GM12878 (cell line): ENCODE measurements around the gene SLC12A4. TPM values are rescaled to one million over a fixed set of nuclear protein-coding genes. Genes with fewer than 3 reads are reported as not detected.

Source experiments
- ATAC-seq: fragments of 200-7000 bp; cut with Tn5 transposase; 3 replicates; pipeline ENCODE4 v1.9.1; 2020; ENCODE audit warnings: mild to moderate bottlenecking, moderate library complexity
- BruUV-seq: library from RNA; stranded (reverse); fragments of 400-500 nt; replicated peaks from 2 replicates; lab custom pipeline; 2021; lab: Mats Ljungman, UMichigan
- CTCF ChIA-PET: fragments of 300-600 bp; sonication (Branson Sonifier 250); formaldehyde crosslinking; extraction: SDS; loops from one replicate; lab custom pipeline; 2021; ENCODE audit warnings: inconsistent platforms; lab: Yijun Ruan, JAX
- POLR2A ChIA-PET: fragments of 350-600 bp; formaldehyde crosslinking; extraction: SDS; loops from one replicate; lab custom pipeline; 2021; ENCODE audit warnings: inconsistent platforms; lab: Charles Lee
- RAD21 ChIA-PET: fragments of 300-600 bp; sonication (Branson Sonifier 250); formaldehyde crosslinking; loops from one replicate; lab custom pipeline; 2023; ENCODE audit warnings: antibody characterized with exemption; ENCODE audit not compliant: unreplicated experiment; lab: Charles Lee
- SMC1A ChIA-PET: fragments of 300-600 bp; sonication (Branson Sonifier 250); formaldehyde crosslinking; loops from one replicate; lab custom pipeline; 2023; ENCODE audit not compliant: unreplicated experiment, uncharacterized antibody; lab: Charles Lee
- DNase-seq: peaks from one replicate; pipeline ENCODE4 v3.0.0-alpha.2; 2011; ENCODE audit warnings: low read depth, low spot score
- FAIRE-seq: peaks from 3 replicates; lab custom pipeline; 2011; peaks lifted over from hg19 to GRCh38; lab: Jason Lieb, UNC
- H2AFZ ChIP-seq: 2 replicates; pipeline ENCODE4 v1.6.0; 2011; ENCODE audit warnings: low read depth, low read length, control low read depth; ENCODE audit not compliant: control insufficient read depth
- H3K27ac ChIP-seq: 2 replicates; pipeline ENCODE4 v1.5.1; 2011; ENCODE audit warnings: control low read depth; ENCODE audit not compliant: control insufficient read depth, insufficient read depth
- H3K27me3 ChIP-seq, 2 experiments: replicated peaks in 1 of 2; 2 replicates each; pipeline versions ENCODE4 v1.6.0 to v1.6.1; 2011; ENCODE audit warnings: low read length in 1 of 2; ENCODE audit not compliant: control insufficient read depth in 2 of 2, insufficient read depth in 2 of 2
- H3K36me3 ChIP-seq, 2 experiments: 2 replicates each; pipeline ENCODE4 v1.5.1; 2011; ENCODE audit warnings: low read length in 1 of 2; ENCODE audit not compliant: control insufficient read depth in 2 of 2, insufficient read depth in 2 of 2
- H3K4me1 ChIP-seq: 2 replicates; pipeline ENCODE4 v1.6.1; 2011; ENCODE audit warnings: mild to moderate bottlenecking, low read length, moderate library complexity, mixed read lengths; ENCODE audit not compliant: control insufficient read depth, insufficient read depth
- H3K4me2 ChIP-seq: 2 replicates; pipeline ENCODE4 v1.6.0; 2011; ENCODE audit warnings: control low read depth; ENCODE audit not compliant: control insufficient read depth, insufficient read depth
- H3K4me3 ChIP-seq: fragments of 200-600 bp; sonication (generic); 2 replicates; pipeline ENCODE4 v1.5.1; 2016
- H3K79me2 ChIP-seq: 2 replicates; pipeline ENCODE4 v1.6.0; 2011; ENCODE audit warnings: low read length; ENCODE audit not compliant: control insufficient read depth, insufficient read depth
- H3K9ac ChIP-seq: 2 replicates; pipeline ENCODE4 v1.8.0; 2011; ENCODE audit warnings: low read length, control low read depth, mixed read lengths; ENCODE audit not compliant: control insufficient read depth, insufficient read depth
- H3K9me3 ChIP-seq: replicated peaks from 3 replicates; pipeline ENCODE4 v1.5.1; 2011; ENCODE audit warnings: mild to moderate bottlenecking, low read length; ENCODE audit not compliant: control insufficient read depth, insufficient read depth
- H4K20me1 ChIP-seq: 2 replicates; pipeline ENCODE4 v1.6.0; 2011; ENCODE audit not compliant: control insufficient read depth, insufficient read depth
- BHLHE40 ChIP-seq, 2 experiments: fragments of 450-650 bp in 1 of 2; IDR thresholded peaks; 2 replicates each; pipeline ENCODE4 v1.6.1; 2011 to 2017; ENCODE audit warnings: low read depth in 2 of 2, borderline replicate concordance in 1 of 2, improper control_type of control experiment in 1 of 2, low read length in 1 of 2, mild to moderate bottlenecking in 1 of 2
- BMI1 ChIP-seq: fragments of 450-650 bp; IDR thresholded peaks from 2 replicates; pipeline ENCODE4 v1.6.1; 2016; ENCODE audit warnings: mild to moderate bottlenecking, moderate library complexity, borderline replicate concordance
- IRF4 ChIP-seq: IDR thresholded peaks from 2 replicates; pipeline ENCODE4 v1.6.1; 2011; ENCODE audit warnings: low read depth, low read length
- POLR2AphosphoS2 ChIP-seq: IDR thresholded peaks from 2 replicates; pipeline ENCODE4 v1.6.1; 2011; ENCODE audit warnings: low read depth, mild to moderate bottlenecking, low read length, improper control_type of control experiment, moderate library complexity
- RELA ChIP-seq: fragments of 450-650 bp; IDR thresholded peaks from 2 replicates; pipeline ENCODE4 v1.8.0; 2014; ENCODE audit warnings: borderline replicate concordance; ENCODE audit not compliant: partially characterized antibody
- YBX1 ChIP-seq: fragments of 450-650 bp; IDR thresholded peaks from 2 replicates; pipeline ENCODE4 v1.6.1; 2016; ENCODE audit warnings: antibody characterized with exemption
- WGBS: methylation state at CpG from one replicate; pipeline ENCODE4 v1.1.6; 2016; ENCODE audit warnings: low lambda C conversion rate; ENCODE audit not compliant: insufficient replicate concordance, insufficient coverage; ENCODE audit errors: missing lambda C conversion rate; 5-methylcytosine and 5-hydroxymethylcytosine counted together
- in situ Hi-C: fragments of 300-500 bp; cut with MboI; formaldehyde crosslinking; loops from 9 replicates; pipeline ENCODE4 v1.14.3; 2018; ENCODE audit warnings: mixed read lengths
- intact Hi-C: fragments of 100-400 bp; cut with micrococcal nuclease; formaldehyde crosslinking; loops from one replicate; pipeline ENCODE4 v1.14.2; 2022; ENCODE audit not compliant: unreplicated experiment
- polyA plus RNA-seq, 11 experiments: library from polyadenylated mRNA; depleted of rRNA in 4 of 11; unstranded in 6 of 11; stranded (reverse) in 5 of 11; fragments of >200 nt; fragmentation: Nextera tagmentation in 4 of 11; fragmentation: Illumina TruSeq in 1 of 11; extraction: Ambion mirVana in 4 of 11; extraction: Trizol in 1 of 11; gene quantifications; 1 replicate in 1 of 11; 2 replicates in 10 of 11; pipeline versions ENCODE4 v1.2.1 to v1.2.3, GENCODE V29; 2011 to 2016; ENCODE audit warnings: inconsistent platforms in 2 of 11, missing spikeins in 2 of 11, low read depth in 1 of 11
- total RNA-seq, 4 experiments: library from RNA; depleted of rRNA in 3 of 4; stranded (reverse); fragments of >200 nt in 3 of 4; fragmentation: Illumina TruSeq in 1 of 4; extraction: Trizol in 1 of 4; gene quantifications; 2 replicates each; pipeline versions ENCODE4 v1.2.1 to v1.2.3, GENCODE V29; 2013 to 2021
- TF ChIP-seq, protein P1 (sequence below): fragments of 450-650 bp; formaldehyde crosslinking; IDR thresholded peaks from 2 replicates; pipeline ENCODE4 v1.4.0; 2022; ENCODE audit warnings: mild to moderate bottlenecking, moderate library complexity

The SLC12A4 gene
- total and polyA plus RNA-seq, 10 of the 15 experiments (the other 5 are each of a cell fraction or from before 2014, with no cell fraction given): 0.95 to 39.9 (median 14.2) TPM

DNA sequence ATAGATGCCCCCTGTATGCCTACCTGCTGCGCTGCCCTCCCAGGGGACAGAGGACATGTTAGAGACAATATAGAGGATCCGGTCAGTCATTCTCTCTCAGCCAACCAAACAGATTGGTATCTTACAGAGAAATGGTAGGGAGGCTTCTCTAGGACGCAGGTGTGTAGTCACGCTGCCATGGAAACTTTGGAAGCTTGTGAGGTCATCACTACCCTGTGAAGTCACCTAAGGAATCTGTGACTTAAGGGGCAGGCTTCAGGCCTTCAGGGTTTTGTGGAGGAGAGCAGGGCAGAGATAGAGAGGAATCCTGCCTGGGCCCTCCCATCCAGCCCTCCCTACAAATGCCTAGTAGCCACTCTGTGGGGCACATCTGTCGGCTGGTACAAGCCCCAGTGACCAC, 47.2 kb upstream of the SLC12A4 start, which contains the start of gene DPEP2NB (continued):
- TF ChIP-seq, protein P1, sequence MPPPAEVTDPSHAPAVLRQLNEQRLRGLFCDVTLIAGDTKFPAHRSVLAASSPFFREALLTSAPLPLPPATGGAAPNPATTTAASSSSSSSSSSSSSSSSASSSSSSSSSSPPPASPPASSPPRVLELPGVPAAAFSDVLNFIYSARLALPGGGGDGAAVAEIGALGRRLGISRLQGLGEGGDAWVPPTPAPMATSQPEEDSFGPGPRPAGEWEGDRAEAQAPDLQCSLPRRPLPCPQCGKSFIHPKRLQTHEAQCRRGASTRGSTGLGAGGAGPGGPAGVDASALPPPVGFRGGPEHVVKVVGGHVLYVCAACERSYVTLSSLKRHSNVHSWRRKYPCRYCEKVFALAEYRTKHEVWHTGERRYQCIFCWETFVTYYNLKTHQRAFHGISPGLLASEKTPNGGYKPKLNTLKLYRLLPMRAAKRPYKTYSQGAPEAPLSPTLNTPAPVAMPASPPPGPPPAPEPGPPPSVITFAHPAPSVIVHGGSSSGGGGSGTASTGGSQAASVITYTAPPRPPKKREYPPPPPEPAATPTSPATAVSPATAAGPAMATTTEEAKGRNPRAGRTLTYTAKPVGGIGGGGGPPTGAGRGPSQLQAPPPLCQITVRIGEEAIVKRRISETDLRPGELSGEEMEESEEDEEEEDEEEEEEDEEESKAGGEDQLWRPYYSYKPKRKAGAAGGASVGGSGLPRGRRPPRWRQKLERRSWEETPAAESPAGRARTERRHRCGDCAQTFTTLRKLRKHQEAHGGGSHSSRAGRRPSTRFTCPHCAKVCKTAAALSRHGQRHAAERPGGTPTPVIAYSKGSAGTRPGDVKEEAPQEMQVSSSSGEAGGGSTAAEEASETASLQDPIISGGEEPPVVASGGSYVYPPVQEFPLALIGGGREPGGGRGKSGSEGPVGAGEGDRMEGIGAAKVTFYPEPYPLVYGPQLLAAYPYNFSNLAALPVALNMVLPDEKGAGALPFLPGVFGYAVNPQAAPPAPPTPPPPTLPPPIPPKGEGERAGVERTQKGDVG (CRISPR knock-in tag): no peak
- TF ChIP-seq BHLHE40 (IDR thresholded peaks at IDR 0.05; ENCODE audit: borderline replicate concordance in 1 of 2, low read depth in 2 of 2, low read length in 1 of 2) (no peak), BMI1 (no peak), YBX1 (no peak), RELA (no peak)
- TF ChIP-seq, all 136 proteins: peak for 0

DNA sequence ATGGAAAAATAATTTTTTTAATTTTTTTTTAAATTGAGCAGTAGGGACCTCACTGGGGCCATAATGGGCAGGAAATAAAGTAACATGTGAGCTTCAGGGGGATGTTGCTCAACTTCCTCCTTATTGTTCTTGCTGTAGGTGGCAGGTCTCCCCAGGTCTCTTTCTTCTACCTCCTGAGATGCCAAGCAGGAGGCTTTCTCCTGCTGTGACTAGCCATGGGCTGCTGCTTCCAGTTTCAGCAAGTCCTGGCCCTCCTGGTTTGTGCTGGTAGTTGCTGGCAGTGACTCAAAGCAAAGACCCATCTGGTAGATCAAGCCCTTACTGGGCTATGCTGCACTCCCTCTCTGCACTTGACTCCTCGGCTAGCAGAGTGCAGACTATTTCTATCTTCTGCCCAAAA, 45.0 kb upstream of the SLC12A4 start:
- in situ Hi-C loops: no loop called here
- RAD21 ChIA-PET: no interaction called here

More for the DNA sequence above, 45.0 kb upstream of the SLC12A4 start:
- no peak overlapping the region for H3K4me2 ChIP-seq
- no peak overlapping the region for H3K4me3 ChIP-seq
- FAIRE-seq: no peak
- no peaks in the 10 kb centered on the region for H3K36me3 ChIP-seq
- DNase-seq: no peak
- H2AFZ ChIP-seq: no peak overlapping the region
- intact Hi-C loops: no loop called here
- H3K4me1 ChIP-seq: no peaks in the 10 kb centered on the region
- no peaks in the 10 kb centered on the region for H3K9me3 ChIP-seq
- POLR2A ChIA-PET: interaction anchor here (0.7 kb wide), 1 partner anchor 209 kb away, joined by 3 read pairs; no protein-coding TSS in a partner anchor
- H3K79me2 ChIP-seq: no peaks in the 10 kb centered on the region
- SMC1A ChIA-PET: no interaction called here
- no peak overlapping the region for H3K9ac ChIP-seq
- TF ChIP-seq IRF4: no peak
- TF ChIP-seq POLR2AphosphoS2: no peak
- WGBS: 0% methylated on average over 1 of the region's 1 CpG
- no TSS peak for BruUV-seq
- CTCF ChIA-PET: no interaction called here
- H3K27me3 ChIP-seq: no peaks in the 10 kb centered on the region
- no peak for ATAC-seq
- H3K27ac ChIP-seq: no peak overlapping the region
- H4K20me1 ChIP-seq: no peaks in the 10 kb centered on the region
